GM18873 (cell line): ENCODE measurements around the gene APP.
"Not testable (repeated sequence)": the region's sequence is repeated elsewhere in the genome, so short reads cannot be mapped to it uniquely, and the experiment has no call there.

Experiments used
- ATAC-seq: cut with Tn5 transposase; IDR thresholded peaks from one replicate; pipeline ENCODE4 v1.9.1; 2021; ENCODE audit warnings: mild to moderate bottlenecking, moderate library complexity, moderate number of reproducible peaks; ENCODE audit not compliant: unreplicated experiment, low FRiP score

APP gene

GRCh38 chr21:26165331-26165730 lies 5.2 kb downstream of the APP start:
- no peak for ATAC-seq

DNA sequence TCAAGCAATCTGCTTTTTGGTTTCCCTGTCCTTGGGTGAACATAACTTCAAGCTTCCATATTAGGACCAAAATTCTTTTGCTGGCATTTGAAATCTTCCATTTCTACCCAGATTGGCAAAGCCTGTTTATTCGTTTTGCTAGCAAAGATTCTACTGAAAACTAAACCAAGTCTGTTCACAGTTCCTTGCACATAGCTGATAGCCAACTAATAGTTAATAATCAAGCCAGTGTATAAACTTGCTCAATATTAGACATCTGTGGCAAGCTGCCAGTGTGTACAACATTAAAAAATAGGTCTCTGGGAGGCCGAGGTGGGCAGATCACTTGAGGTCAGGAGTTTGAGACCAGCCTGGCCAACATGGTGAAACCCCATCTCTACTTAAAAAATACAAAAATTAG lies 6.3 kb downstream of the APP start:
- ATAC-seq = no peak

- ATAC-seq = no peak
Observed at GRCh38 chr21:26162081-26162480, 8.5 kb downstream of the APP start.

DNA sequence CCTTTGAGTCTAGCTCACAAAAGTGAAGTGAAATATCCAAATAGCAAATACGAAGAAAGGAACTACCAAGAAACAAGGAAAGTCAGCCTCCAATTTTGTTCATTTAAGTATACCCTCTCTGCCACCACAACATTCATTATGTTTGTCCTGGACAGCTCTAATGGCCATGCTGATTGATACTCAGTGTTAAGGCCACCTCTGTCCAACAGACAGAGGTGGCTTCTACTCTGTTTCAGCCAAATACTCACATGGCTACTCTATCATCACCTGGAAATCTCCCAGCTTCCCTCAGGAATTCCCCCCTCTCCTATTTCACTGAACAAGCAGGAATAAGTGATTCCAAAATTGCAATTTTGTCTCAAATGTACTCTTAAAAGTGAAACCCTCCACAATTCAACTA lies 10.7 kb downstream of the APP start:
- no peak for ATAC-seq

DNA sequence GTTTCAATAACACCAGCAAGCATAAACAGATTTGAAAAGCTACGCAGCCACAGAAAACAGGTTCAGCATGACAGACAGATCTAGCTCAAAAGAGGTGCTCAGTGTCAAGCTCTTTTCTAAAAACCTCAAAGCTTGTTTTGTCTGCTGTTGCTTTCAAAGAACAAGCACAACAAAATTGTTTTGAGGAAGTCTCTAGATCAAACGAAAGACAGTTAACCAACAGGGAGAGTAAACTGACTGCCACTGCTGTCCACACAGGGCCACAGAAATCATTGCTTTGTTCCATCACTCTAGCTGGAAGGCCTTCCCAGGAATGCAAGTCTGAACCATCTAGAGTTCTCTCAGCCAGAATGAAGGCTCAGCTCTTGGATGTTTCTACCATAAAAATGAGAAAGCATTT lies 12.8 kb downstream of the APP start:
- ATAC-seq = no peak

DNA sequence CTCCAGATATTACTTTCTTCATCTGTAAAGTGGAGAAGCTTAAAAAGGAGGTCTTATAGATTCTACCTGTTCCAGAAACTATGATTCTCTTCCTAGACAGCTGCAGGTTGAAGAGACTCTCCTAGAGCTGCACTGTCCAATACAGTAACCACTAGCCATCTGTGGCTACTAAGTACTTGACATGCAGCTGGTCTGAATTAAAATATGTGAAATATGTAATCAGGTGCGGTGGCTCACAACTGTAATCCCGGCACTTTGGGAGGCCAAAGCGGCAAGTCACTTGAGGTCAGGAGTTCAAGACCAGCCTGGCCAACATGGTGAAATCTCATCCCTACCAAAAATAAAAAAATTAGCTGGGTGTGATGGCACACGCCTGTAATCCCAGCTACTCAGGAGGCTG lies 15.8 kb downstream of the APP start:
- ATAC-seq = no peak

GRCh38 chr21:26153758-26154157 lies 16.8 kb downstream of the APP start:
- no peak for ATAC-seq

- ATAC-seq = no peak
Observed at GRCh38 chr21:26148840-26149354, 21.7 kb downstream of the APP start.

- ATAC-seq = no peak
Observed at GRCh38 chr21:26148071-26148839, 22.3 kb downstream of the APP start.

GRCh38 chr21:26147535-26147934 lies 23.0 kb downstream of the APP start:
- no peak for ATAC-seq

DNA sequence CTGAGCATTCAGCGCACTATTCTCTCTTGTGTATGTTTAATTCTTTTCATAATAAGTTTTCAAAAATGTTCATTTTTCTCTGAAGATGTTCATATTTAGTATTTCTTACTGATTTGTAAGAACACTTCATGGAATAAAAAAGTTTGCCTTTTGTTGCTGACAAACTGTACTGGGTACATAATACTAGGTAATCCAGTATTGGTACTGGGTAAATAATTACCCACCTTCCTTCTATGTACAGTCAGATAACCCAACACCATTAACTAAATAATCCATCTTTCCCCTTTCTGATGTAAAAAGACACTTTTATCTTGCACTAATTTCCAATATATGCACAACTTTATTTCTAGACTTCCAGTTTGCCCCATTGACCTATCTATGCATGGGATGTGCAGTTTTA lies 23.9 kb downstream of the APP start:
- ATAC-seq = no peak

GRCh38 chr21:26144031-26144430 lies 26.5 kb downstream of the APP start:
- ATAC-seq = no peak

GRCh38 chr21:26142363-26142762 lies 28.2 kb downstream of the APP start:
- no peak for ATAC-seq

- no peak for ATAC-seq
Observed at GRCh38 chr21:26140926-26141325, 29.6 kb downstream of the APP start.

- no peak for ATAC-seq
Observed at GRCh38 chr21:26140164-26140579, 30.4 kb downstream of the APP start.

DNA sequence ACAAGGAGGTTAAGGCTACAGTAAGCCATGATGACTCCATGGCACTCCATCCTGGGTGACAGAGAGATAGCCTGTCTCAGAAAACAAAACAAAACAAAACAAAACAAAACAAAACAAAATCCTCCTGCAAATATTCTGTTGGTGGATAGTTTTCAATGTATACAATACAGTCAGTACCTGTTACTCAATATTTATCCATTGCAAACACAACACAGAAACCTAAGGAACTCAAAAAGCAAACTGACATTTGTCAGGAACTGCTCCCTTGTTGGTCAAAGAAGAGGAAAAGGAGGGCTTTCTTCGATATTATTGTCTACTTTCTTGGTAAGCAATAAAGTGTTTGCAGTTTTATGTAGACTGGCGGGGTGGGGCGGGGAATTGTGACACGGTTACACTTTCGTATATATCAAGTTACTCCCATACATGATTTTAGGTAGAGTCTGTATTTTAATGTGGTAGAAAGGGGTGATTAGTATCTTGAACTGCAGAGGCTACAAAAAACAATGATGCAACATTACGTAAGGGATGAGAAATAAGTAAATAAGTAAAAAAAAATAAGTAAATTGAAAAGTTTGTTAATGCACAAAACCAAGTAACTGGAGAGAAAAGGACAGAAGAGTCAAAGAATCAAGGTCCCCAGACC lies 31.8 kb downstream of the APP start:
- no peak for ATAC-seq

GRCh38 chr21:26137379-26138060 lies 33.0 kb downstream of the APP start:
- ATAC-seq = no peak

GRCh38 chr21:26136671-26137070 lies 33.9 kb downstream of the APP start:
- peak; percentile 97 for ATAC-seq

DNA sequence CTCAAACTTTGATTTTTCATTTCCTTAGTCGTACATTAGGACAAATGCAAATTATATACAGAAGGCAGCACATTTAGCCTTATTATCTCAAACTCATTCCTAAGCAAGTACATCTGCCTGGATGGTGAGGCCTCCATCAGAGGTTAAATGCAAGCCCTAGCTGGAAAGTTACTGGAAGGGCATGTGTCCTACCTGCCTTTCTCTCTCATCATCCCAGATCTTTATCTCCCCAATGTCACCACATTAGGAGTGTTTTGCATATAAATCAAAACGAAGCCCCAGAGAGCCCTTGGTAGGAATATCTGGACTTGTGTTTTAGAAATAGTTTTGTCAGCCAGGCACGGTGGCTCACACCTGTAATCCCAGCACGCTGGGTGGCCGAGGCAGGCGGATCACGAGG lies 35.0 kb downstream of the APP start:
- ATAC-seq = no peak

DNA sequence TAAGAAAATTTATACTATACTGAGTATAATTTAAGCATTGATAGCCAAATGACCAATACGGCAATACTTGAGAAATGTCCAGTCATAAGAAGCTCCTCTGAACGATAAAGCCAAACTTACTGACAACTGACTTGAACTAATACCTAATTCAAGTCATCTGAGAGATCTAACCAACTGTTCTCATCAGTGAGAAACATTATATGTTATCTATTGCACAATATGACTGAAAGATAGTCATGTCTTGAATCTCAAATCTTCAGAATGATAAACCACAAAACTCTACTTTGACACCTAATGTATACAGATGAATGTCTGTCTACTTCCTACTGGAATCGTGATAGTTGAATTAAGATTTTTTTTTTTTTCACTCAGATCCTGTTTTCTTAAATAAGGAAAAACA lies 39.0 kb downstream of the APP start:
- ATAC-seq = no peak

GRCh38 chr21:26131053-26131452 lies 39.5 kb downstream of the APP start:
- not testable (repeated sequence) for ATAC-seq
